B cell (primary cell): ENCODE data around the gene RBM44. TPM values are rescaled to one million over a fixed set of nuclear protein-coding genes. Genes with fewer than 3 reads are reported as not detected.

Experiments
- ATAC-seq: fragments of 200-7000 bp; cut with Tn5 transposase; one replicate; pipeline ENCODE4 v1.10.0; 2021; ENCODE audit warnings: low read depth, mild to moderate bottlenecking, moderate number of reproducible peaks, moderate library complexity
- CTCF ChIA-PET: fragments of 350-600 bp; sonication (Branson Sonifier 250); formaldehyde crosslinking; loops from one replicate; lab custom pipeline; 2021; ENCODE audit warnings: antibody characterized with exemption, inconsistent platforms; lab: Charles Lee
- POLR2A ChIA-PET: fragments of 350-600 bp; sonication (Branson Sonifier 250); formaldehyde crosslinking; loops from one replicate; lab custom pipeline; 2021; ENCODE audit warnings: antibody characterized with exemption; lab: Charles Lee
- DNase-seq: peaks from one replicate; pipeline ENCODE4 v3.0.0; 2013
- H2AFZ ChIP-seq: 2 replicates; pipeline ENCODE4 v1.6.1; 2012; ENCODE audit warnings: mild to moderate bottlenecking, low read depth, low read length; ENCODE audit not compliant: insufficient read depth, poor library complexity, severe bottlenecking
- H3K27ac ChIP-seq, 2 donors: 1 replicate in 1 of 2; 2 replicates in 1 of 2; pipeline ENCODE4 v1.5.1; 2012 to 2013; ENCODE audit warnings: low read length in 2 of 2, mild to moderate bottlenecking in 2 of 2, moderate library complexity in 1 of 2
- H3K27me3 ChIP-seq, 4 experiments: fragments of 200-600 bp in 1 of 4; sonication (generic) in 1 of 4; replicated peaks in 1 of 4; 1 replicate in 2 of 4; 2 replicates in 2 of 4; pipeline versions ENCODE4 v1.6.1 to v1.7.0; 2013 to 2016; ENCODE audit warnings: low read length in 3 of 4, mild to moderate bottlenecking in 2 of 4, mixed read lengths in 1 of 4, moderate library complexity in 1 of 4; ENCODE audit not compliant: insufficient read depth in 4 of 4, control insufficient read depth in 3 of 4; ENCODE audit errors: control extremely low read depth in 1 of 4
- H3K36me3 ChIP-seq, 2 experiments: replicated peaks in 1 of 2; 1 replicate in 1 of 2; 2 replicates in 1 of 2; pipeline versions ENCODE4 v1.6.1 to v1.7.1; 2013; ENCODE audit warnings: low read length in 1 of 2; ENCODE audit not compliant: insufficient read depth in 2 of 2, control insufficient read depth in 1 of 2; ENCODE audit errors: control extremely low read depth in 1 of 2, extremely low read depth in 1 of 2
- H3K4me1 ChIP-seq, 2 donors: fragments of 200-600 bp in 1 of 2; sonication (generic) in 1 of 2; 1 replicate in 1 of 2; 2 replicates in 1 of 2; pipeline versions ENCODE4 v1.5.1 to v1.6.1; 2013 to 2017; ENCODE audit warnings: low read length in 2 of 2; ENCODE audit not compliant: control insufficient read depth in 2 of 2, insufficient read depth in 2 of 2
- H3K4me2 ChIP-seq: replicated peaks from 2 replicates; pipeline ENCODE3; 2012; ENCODE audit warnings: mild to moderate bottlenecking, low read depth, low read length; ENCODE audit not compliant: poor library complexity, severe bottlenecking
- H3K4me3 ChIP-seq, 5 experiments: fragments of 200-600 bp in 1 of 5; sonication (generic) in 1 of 5; 1 replicate in 3 of 5; 2 replicates in 2 of 5; pipeline versions ENCODE4 v1.5.1 to v1.7.0; 2011 to 2016; ENCODE audit warnings: low read length in 4 of 5, mild to moderate bottlenecking in 4 of 5, low read depth in 2 of 5, control low read depth in 1 of 5, moderate library complexity in 1 of 5; ENCODE audit not compliant: insufficient read depth in 1 of 5; ENCODE audit errors: control extremely low read depth in 1 of 5, extremely low read depth in 1 of 5
- H3K79me2 ChIP-seq: fragments of 200-600 bp; sonication (generic); one replicate; pipeline ENCODE4 v1.6.0; 2016; ENCODE audit warnings: low read length; ENCODE audit not compliant: control insufficient read depth, insufficient read depth
- H3K9ac ChIP-seq: fragments of 200-600 bp; sonication (generic); 2 replicates; pipeline ENCODE4 v1.6.1; 2017; ENCODE audit warnings: mild to moderate bottlenecking, low read length, moderate library complexity
- H3K9me3 ChIP-seq, 3 donors: one replicate each; pipeline versions ENCODE4 v1.6.1 to v1.7.1; 2013; ENCODE audit warnings: low read length in 2 of 3; ENCODE audit not compliant: control insufficient read depth in 2 of 3, insufficient read depth in 1 of 3; ENCODE audit errors: control extremely low read depth in 1 of 3
- H4K20me1 ChIP-seq: 2 replicates; pipeline ENCODE4 v1.6.0; 2012; ENCODE audit warnings: mild to moderate bottlenecking, low read length; ENCODE audit not compliant: insufficient read depth, control insufficient read depth, poor library complexity, severe bottlenecking
- H3K27ac Mint-ChIP-seq: one replicate; pipeline ENCODE4 v1.8.0; 2021; ENCODE audit warnings: mixed read lengths
- H3K27me3 Mint-ChIP-seq: one replicate; pipeline ENCODE4 v1.8.0; 2021; ENCODE audit warnings: mixed read lengths
- H3K4me1 Mint-ChIP-seq: one replicate; pipeline ENCODE4 v1.8.0; 2021; ENCODE audit warnings: mixed read lengths
- H3K4me3 Mint-ChIP-seq: one replicate; pipeline ENCODE4 v1.8.0; 2021; ENCODE audit warnings: mixed read lengths
- H3K9me3 Mint-ChIP-seq: one replicate; pipeline ENCODE4 v1.8.0; 2022; ENCODE audit warnings: mixed read lengths; ENCODE audit not compliant: insufficient read depth
- EZH2 ChIP-seq: IDR thresholded peaks from 2 replicates; pipeline ENCODE4 v1.6.1; 2012; ENCODE audit warnings: borderline replicate concordance, low read depth, mild to moderate bottlenecking, moderate library complexity, low read length; ENCODE audit not compliant: insufficient read depth, poor library complexity, severe bottlenecking
- WGBS: methylation state at CpG from one replicate; pipeline ENCODE4 v1.1.5; 2013; ENCODE audit warnings: missing lambda C conversion rate; ENCODE audit not compliant: insufficient coverage; 5-methylcytosine and 5-hydroxymethylcytosine counted together
- intact Hi-C: fragments of 100-400 bp; cut with micrococcal nuclease; formaldehyde crosslinking; loops from one replicate; pipeline ENCODE4 v1.10.0; 2022
- polyA plus RNA-seq: library from polyadenylated mRNA; depleted of rRNA; stranded (reverse); fragments of >200 nt; gene quantifications from 2 replicates; pipeline ENCODE4 v1.2.3, GENCODE V29; 2012
- total RNA-seq, 2 donors: library from RNA; stranded (reverse); fragments of 120-200 nt in 1 of 2; gene quantifications; 1 replicate in 1 of 2; 2 replicates in 1 of 2; pipeline versions ENCODE4 v1.2.3 to v1.2.4, GENCODE V29; 2013 to 2022
- TF ChIP-seq, protein P1 (sequence below): fragments of 200-600 bp; IDR thresholded peaks from one replicate; pipeline ENCODE4 v1.8.0; 2022; ENCODE audit warnings: antibody characterized with exemption, mild to moderate bottlenecking

RBM44 gene
- total and polyA plus RNA-seq, 2 donors (not counting 1 experiment from before 2014, with no cell fraction given): 0.39 to 1.3 TPM

GRCh38 chr2:237757616-237758015 is 41.0 kb upstream of the RBM44 start:
- H3K79me2 ChIP-seq: peaks cover 10% of the 10 kb centered on the region
- no peaks in the 10 kb centered on the region for H3K27me3 ChIP-seq
- peaks cover 34% of the 10 kb centered on the region for H4K20me1 ChIP-seq
- H3K27ac ChIP-seq: no peak overlapping the region
- intact Hi-C loops: no loop called here
- H3K4me3 ChIP-seq: no peak overlapping the region
- POLR2A ChIA-PET: no interaction called here
- ATAC-seq (no peak), DNase-seq (no peak)
- Mint-ChIP-seq H3K27me3 (no peaks in the 10 kb centered on the region), H3K4me3 (no peak overlapping the region), H3K9me3 (no peaks in the 10 kb centered on the region), H3K4me1 (peaks cover 6% of the 10 kb centered on the region), H3K27ac (no peak overlapping the region)
- TF ChIP-seq, protein P1, sequence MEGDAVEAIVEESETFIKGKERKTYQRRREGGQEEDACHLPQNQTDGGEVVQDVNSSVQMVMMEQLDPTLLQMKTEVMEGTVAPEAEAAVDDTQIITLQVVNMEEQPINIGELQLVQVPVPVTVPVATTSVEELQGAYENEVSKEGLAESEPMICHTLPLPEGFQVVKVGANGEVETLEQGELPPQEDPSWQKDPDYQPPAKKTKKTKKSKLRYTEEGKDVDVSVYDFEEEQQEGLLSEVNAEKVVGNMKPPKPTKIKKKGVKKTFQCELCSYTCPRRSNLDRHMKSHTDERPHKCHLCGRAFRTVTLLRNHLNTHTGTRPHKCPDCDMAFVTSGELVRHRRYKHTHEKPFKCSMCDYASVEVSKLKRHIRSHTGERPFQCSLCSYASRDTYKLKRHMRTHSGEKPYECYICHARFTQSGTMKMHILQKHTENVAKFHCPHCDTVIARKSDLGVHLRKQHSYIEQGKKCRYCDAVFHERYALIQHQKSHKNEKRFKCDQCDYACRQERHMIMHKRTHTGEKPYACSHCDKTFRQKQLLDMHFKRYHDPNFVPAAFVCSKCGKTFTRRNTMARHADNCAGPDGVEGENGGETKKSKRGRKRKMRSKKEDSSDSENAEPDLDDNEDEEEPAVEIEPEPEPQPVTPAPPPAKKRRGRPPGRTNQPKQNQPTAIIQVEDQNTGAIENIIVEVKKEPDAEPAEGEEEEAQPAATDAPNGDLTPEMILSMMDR: no peak
- peaks cover 13 to 92% of the 10 kb centered on the region in 2 experiments for H3K36me3 ChIP-seq
- H3K9me3 ChIP-seq: no peaks in the 10 kb centered on the region
- no peaks in the 10 kb centered on the region for H3K4me1 ChIP-seq
- no peak overlapping the region for H3K4me2 ChIP-seq
- no peak overlapping the region for H2AFZ ChIP-seq
- WGBS: 98% methylated on average over 6 of the region's 10 CpGs
- H3K9ac ChIP-seq: no peak overlapping the region
- CTCF ChIA-PET: interaction anchor here (2.8 kb wide), 1 partner anchor 11 kb away, joined by 14 read pairs; no protein-coding TSS in a partner anchor

- Mint-ChIP-seq H3K9me3 (no peaks in the 10 kb centered on the region), H3K4me3 (no peak overlapping the region), H3K27me3 (no peaks in the 10 kb centered on the region), H3K27ac (no peak overlapping the region), H3K4me1 (peaks cover under 1% of the 10 kb centered on the region)
- Histone ChIP-seq H3K9me3 (no peaks in the 10 kb centered on the region), H3K79me2 (peaks cover 8% of the 10 kb centered on the region), H3K27me3 (no peaks in the 10 kb centered on the region), H3K4me2 (no peak overlapping the region), H3K4me1 (no peaks in the 10 kb centered on the region), H3K9ac (no peak overlapping the region), H4K20me1 (peaks cover 34% of the 10 kb centered on the region), H3K27ac (no peak overlapping the region), H3K4me3 (no peak overlapping the region), H2AFZ (no peak overlapping the region), H3K36me3 (peaks cover 9 to 92% of the 10 kb centered on the region in 2 experiments)
- intact Hi-C loops: no loop called here
- ChIA-PET POLR2A (no interaction called here), CTCF (interaction anchor here (0.8 to 2.8 kb wide), 2 partner anchors 12 to 15 kb away, joined by 3 to 14 read pairs; no protein-coding TSS in a partner anchor)
- TF ChIP-seq, protein P1: no peak
- TF ChIP-seq EZH2: no peak
- 100% methylated on average over 6 of the region's 10 CpGs for WGBS
- ATAC-seq (no peak), DNase-seq (no peak)
Observed at GRCh38 chr2:237758185-237758584, 40.4 kb upstream of the RBM44 start.
